HPDE6-E6E7 (cell line): ENCODE measurements around the gene TPBGL.

Source experiments
- DNase-seq: peaks from one replicate; pipeline ENCODE4 v3.0.0; 2011; ENCODE audit warnings: missing footprints; ENCODE audit errors: extremely low spot score

Gene TPBGL

GRCh38 chr11:75245356-75246005, 4.9 kb downstream of the TPBGL start:
- DNase-seq = no peak

GRCh38 chr11:75246006-75246670, 5.6 kb downstream of the TPBGL start:
- DNase-seq = no peak

- DNase-seq = no peak
Observed at GRCh38 chr11:75246671-75247350, 6.2 kb downstream of the TPBGL start.

GRCh38 chr11:75248924-75249256, 8.3 kb downstream of the TPBGL start:
- no peak for DNase-seq

GRCh38 chr11:75249704-75250103, 9.1 kb downstream of the TPBGL start:
- no peak for DNase-seq

GRCh38 chr11:75254326-75254725, 13.8 kb downstream of the TPBGL start:
- no peak for DNase-seq

GRCh38 chr11:75260396-75261170, 20.0 kb downstream of the TPBGL start:
- no peak for DNase-seq

GRCh38 chr11:75261902-75262361, 21.4 kb downstream of the TPBGL start:
- DNase-seq = no peak

- DNase-seq = no peak
Observed at GRCh38 chr11:75262436-75262835, 21.9 kb downstream of the TPBGL start.

- DNase-seq = no peak
Observed at GRCh38 chr11:75262961-75263852, 22.6 kb downstream of the TPBGL start.

GRCh38 chr11:75263944-75264349, 23.4 kb downstream of the TPBGL start:
- DNase-seq = no peak

- no peak for DNase-seq
Observed at GRCh38 chr11:75264356-75264755, 23.8 kb downstream of the TPBGL start.

- no peak for DNase-seq
Observed at GRCh38 chr11:75264971-75265370, 24.4 kb downstream of the TPBGL start.

- no peak for DNase-seq
Observed at GRCh38 chr11:75265851-75266531, 25.4 kb downstream of the TPBGL start.

- DNase-seq = no peak
Observed at GRCh38 chr11:75267171-75267970, 26.8 kb downstream of the TPBGL start.

- no peak for DNase-seq
Observed at GRCh38 chr11:75268626-75269366, 28.2 kb downstream of the TPBGL start.

- no peak for DNase-seq
Observed at GRCh38 chr11:75269367-75269660, 28.7 kb downstream of the TPBGL start.

- DNase-seq = no peak
Observed at GRCh38 chr11:75269896-75270295, 29.3 kb downstream of the TPBGL start.

GRCh38 chr11:75270896-75271418, 30.4 kb downstream of the TPBGL start:
- peak; percentile 32 for DNase-seq
